Thyroid gland (tissue), 4 donors: Measurements from ENCODE around the gene URB1. TPM values are rescaled to one million over a fixed set of nuclear protein-coding genes. Genes with fewer than 3 reads are reported as not detected.
"Not testable (repeated sequence)": the region's sequence is repeated elsewhere in the genome, so short reads cannot be mapped to it uniquely, and the experiment has no call there.

ENCODE experiments used
- DNase-seq, 2 donors: peaks; one replicate each; pipeline ENCODE4 v3.0.0-alpha.2; 2019
- H3K27ac ChIP-seq, 3 donors: fragments of 200-600 bp; sonication (generic); 1 replicate in 2 of 3; 2 replicates in 1 of 3; pipeline ENCODE4 v1.5.1; 2016 to 2019; ENCODE audit warnings: mild to moderate bottlenecking in 1 of 3, moderate library complexity in 1 of 3
- H3K27me3 ChIP-seq: fragments of 200-600 bp; sonication (generic); one replicate; pipeline ENCODE4 v1.5.1; 2019
- H3K36me3 ChIP-seq, 2 donors: fragments of 200-600 bp; sonication (generic); one replicate each; pipeline ENCODE4 v1.5.1; 2016 to 2019
- H3K4me1 ChIP-seq, 2 donors: fragments of 200-600 bp; sonication (generic); one replicate each; pipeline ENCODE4 v1.5.1; 2017 to 2019
- H3K4me3 ChIP-seq, 3 donors: fragments of 200-600 bp; sonication (generic); replicated peaks in 1 of 3; 1 replicate in 2 of 3; 2 replicates in 1 of 3; pipeline ENCODE4 v1.5.1; 2016; ENCODE audit warnings: mild to moderate bottlenecking in 1 of 3
- H3K9me3 ChIP-seq: fragments of 200-600 bp; sonication (generic); one replicate; pipeline ENCODE4 v1.5.1; 2017
- POLR2A ChIP-seq, 2 donors: fragments of 450-650 bp; IDR thresholded peaks; one replicate each; pipeline ENCODE4 v1.6.1; 2017; ENCODE audit warnings: antibody characterized with exemption in 2 of 2, mild to moderate bottlenecking in 2 of 2, moderate library complexity in 1 of 2
- WGBS, 2 donors: methylation state at CpG; one replicate each; pipeline ENCODE4 v1.1.5; 2017; 5-methylcytosine and 5-hydroxymethylcytosine counted together
- intact Hi-C: fragments of 100-400 bp; cut with DNase I; formaldehyde crosslinking; loops from one replicate; pipeline ENCODE4 v1.15.1; 2023
- total RNA-seq, 4 donors: library from RNA; depleted of rRNA; stranded (reverse); fragments of >200 nt; gene quantifications; one replicate each; pipeline ENCODE4 v1.2.3, GENCODE V29; 2016
- TF ChIP-seq, protein P1 (sequence below), 6 experiments: fragments of 200-600 bp in 3 of 6; fragments of 450-650 bp in 3 of 6; sonication (generic) in 3 of 6; IDR thresholded peaks; one replicate each; pipeline ENCODE4 v1.5.1; 2016 to 2019; ENCODE audit warnings: antibody characterized with exemption in 6 of 6, mild to moderate bottlenecking in 2 of 6, inconsistent platforms in 1 of 6, moderate library complexity in 1 of 6

The URB1 gene, protein sequence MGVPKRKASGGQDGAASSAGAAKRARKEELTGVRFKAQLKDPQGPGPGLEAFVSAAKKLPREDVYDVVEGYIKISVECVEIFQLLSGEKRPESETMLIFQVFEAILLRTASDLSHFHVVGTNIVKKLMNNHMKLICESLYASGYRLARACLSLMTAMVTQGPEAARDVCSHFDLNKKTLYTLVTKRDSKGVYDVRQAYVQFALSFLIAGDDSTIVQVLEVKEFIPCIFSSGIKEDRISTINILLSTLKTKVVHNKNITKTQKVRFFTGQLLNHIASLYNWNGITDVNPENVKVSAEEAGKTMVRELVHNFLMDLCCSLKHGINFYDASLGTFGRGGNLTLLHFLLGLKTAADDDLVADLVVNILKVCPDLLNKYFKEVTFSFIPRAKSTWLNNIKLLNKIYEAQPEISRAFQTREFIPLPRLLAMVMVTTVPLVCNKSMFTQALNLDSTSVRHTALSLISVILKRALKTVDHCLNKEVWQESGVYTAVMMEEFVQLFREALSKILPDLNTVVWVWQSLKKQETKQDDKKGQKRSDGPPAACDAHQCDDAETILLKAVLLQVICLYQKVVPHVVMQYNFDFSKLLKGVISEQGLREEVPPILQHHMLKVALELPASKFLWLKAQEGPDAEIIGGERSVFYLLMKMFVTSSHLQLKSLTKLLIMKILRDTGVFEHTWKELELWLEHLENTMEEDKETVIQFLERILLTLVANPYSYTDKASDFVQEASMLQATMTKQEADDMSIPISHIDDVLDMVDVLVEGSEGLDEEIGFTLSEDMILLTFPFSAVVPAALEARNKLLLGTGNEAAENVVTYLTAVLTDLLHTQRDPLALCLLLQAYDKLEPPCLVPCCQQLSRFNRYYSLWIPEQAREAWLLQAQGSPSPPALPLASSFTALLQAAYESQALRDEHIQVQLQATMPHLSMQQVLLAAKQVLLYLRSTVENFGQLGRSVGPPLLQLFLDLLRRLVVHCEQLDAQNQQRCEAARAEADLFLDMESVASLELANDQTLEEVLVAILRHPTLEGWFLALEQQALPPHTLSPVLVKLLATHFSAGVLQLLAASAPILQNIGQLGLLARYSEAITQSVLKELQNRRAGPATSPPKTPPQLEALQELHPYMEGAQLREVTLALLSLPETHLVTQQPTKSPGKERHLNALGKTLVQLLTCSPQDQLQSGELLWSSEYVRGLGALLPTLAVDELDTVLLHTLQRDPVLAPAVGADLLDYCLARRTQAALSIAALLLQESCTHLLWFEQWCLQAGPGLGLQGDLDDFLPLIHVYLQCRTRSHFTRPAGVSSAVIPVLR (N-terminal part only)
- 10 to 100 TPM; 13.6 to 23.9 (median 15.8) TPM for total RNA-seq

DNA sequence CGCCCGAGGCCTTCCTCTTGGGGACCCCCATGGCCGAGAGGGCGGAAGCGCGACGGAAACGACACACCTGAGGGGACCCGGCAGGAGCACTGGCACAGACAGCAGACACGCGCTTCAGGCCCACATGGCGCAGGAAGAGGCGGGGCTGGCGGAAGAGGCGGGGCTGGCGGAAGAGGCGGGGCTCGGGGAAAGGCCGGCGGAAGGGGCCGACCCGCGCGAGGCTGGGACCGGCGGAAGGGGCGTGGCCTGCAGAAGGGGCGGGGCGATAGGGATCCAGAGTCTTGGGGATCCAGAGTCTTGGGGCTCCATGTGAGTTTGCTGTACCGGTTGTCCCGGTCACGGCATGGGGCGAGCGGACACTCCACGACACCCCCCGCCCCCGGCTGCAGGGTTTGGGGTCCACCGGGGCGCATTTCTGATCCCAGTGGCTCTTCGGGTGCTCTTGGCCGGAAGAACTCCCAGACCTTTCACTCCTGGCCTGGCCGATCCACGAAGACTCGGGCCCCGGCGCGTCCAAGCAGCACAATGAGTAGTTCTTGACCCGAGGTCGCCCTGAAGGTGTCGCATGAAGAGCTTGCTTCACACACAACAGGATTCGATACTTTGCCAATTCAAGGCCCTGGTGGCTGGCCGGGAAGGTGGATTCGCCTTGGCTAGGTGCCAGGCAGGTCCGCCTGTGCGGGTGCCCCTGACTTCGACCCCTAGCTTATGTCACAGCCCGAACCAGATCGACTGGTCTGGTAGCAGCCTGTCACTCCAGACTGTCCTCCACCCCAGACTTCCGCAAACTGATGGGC is at the start of gene URB1:
Gene URB1, minus strand, starts transcription at position 133 of the 797 bp plus-strand sequence. Its CDS starts 102 bp downstream, at position 31.
- Histone ChIP-seq H3K4me3 (peak within 1 kb of the TSS; percentile 66 to 93 (median 81)), H3K27me3 (no peaks in the 10 kb centered on the region), H3K4me1 (peaks cover 14 to 17% of the 10 kb centered on the region in 2 donors), H3K27ac (peak within 1 kb of the TSS; percentile 67 to 77 (median 73)), H3K9me3 (no peaks in the 10 kb centered on the region), H3K36me3 (no peaks in the 10 kb centered on the region)
- peak; percentile 90 for DNase-seq
- 4 to 5% methylated on average over 30 to 43 of the region's 59 CpGs for WGBS, 2 donors
- intact Hi-C loops: no loop called here
- TF ChIP-seq POLR2A (IDR thresholded peaks at IDR 0.05): peak in 1 of 2 donors; percentile 86
- TF ChIP-seq, protein P1, sequence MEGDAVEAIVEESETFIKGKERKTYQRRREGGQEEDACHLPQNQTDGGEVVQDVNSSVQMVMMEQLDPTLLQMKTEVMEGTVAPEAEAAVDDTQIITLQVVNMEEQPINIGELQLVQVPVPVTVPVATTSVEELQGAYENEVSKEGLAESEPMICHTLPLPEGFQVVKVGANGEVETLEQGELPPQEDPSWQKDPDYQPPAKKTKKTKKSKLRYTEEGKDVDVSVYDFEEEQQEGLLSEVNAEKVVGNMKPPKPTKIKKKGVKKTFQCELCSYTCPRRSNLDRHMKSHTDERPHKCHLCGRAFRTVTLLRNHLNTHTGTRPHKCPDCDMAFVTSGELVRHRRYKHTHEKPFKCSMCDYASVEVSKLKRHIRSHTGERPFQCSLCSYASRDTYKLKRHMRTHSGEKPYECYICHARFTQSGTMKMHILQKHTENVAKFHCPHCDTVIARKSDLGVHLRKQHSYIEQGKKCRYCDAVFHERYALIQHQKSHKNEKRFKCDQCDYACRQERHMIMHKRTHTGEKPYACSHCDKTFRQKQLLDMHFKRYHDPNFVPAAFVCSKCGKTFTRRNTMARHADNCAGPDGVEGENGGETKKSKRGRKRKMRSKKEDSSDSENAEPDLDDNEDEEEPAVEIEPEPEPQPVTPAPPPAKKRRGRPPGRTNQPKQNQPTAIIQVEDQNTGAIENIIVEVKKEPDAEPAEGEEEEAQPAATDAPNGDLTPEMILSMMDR (IDR thresholded peaks at IDR 0.05): peak in 1 of 6 experiments; percentile 22

DNA sequence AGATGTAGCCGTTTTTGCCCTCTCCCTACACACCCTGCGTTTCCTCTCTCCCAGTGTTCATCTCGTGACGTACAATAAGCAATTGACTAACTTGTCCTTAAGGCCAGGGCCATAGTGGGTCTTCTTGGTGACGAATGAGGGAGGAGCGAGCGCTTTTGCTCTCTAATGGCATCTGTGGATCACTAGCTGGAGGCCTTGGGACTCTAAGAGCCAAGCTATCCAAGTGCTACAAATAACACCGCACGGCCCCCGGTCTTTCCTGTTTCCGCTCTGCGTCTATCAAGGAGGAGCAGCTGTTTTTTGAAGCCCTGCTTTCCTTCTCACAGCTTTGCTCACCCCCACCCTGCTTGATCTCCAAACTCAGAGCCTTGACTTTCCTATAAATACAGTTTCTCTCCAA is 44.9 kb upstream of the URB1 start:
- Histone ChIP-seq H3K36me3 (no peaks in the 10 kb centered on the region), H3K27ac (no peak overlapping the region), H3K4me1 (no peaks in the 10 kb centered on the region), H3K9me3 (no peaks in the 10 kb centered on the region), H3K4me3 (no peak overlapping the region), H3K27me3 (no peaks in the 10 kb centered on the region)
- intact Hi-C loops: no loop called here
- no peak for DNase-seq
- TF ChIP-seq, protein P1 (IDR thresholded peaks at IDR 0.05): no peak
- no peak for TF ChIP-seq POLR2A (IDR thresholded peaks at IDR 0.05)
- WGBS, 2 donors: 69 to 81% methylated on average over 12 of the region's 12 CpGs

DNA sequence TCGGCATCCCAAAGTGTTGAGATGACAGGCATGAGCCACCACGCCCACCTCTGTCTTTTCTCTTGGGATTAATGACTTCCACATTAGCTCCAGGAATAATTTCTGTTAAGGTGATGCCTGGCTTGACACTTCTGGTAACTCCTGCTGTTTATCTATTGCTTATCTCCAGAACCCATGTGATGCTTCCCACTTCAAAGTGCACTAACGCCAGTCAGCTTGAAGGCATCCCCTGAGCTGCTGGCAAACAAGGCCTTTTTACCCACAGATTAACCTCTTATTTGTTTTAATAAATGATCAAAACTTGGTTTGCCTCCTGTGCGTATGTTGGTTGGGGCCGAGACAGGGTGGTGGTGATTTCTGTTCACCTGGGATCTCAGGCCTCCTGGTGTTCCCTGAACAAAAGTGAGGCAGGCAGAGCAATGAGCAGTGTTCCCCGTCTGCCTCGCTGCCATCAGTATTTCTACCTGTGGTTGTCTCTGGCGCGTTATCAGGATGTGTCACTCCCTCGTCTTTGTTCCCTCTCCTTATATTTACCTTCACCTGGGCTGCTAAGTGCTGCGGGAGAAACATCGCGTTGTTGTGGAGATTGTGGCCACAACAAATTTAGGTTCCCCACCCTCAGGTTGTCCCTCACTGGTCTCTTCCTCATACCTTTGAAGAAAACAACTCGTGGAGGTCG is 40.3 kb upstream of the URB1 start:
- H3K27ac ChIP-seq, H3K9me3 ChIP-seq, H3K27me3 ChIP-seq, intact Hi-C loops, H3K4me1 ChIP-seq, H3K4me3 ChIP-seq, DNase-seq, H3K36me3 ChIP-seq: not testable (repeated sequence)
- 80 to 81% methylated on average over 15 of the region's 15 CpGs for WGBS, 2 donors

DNA sequence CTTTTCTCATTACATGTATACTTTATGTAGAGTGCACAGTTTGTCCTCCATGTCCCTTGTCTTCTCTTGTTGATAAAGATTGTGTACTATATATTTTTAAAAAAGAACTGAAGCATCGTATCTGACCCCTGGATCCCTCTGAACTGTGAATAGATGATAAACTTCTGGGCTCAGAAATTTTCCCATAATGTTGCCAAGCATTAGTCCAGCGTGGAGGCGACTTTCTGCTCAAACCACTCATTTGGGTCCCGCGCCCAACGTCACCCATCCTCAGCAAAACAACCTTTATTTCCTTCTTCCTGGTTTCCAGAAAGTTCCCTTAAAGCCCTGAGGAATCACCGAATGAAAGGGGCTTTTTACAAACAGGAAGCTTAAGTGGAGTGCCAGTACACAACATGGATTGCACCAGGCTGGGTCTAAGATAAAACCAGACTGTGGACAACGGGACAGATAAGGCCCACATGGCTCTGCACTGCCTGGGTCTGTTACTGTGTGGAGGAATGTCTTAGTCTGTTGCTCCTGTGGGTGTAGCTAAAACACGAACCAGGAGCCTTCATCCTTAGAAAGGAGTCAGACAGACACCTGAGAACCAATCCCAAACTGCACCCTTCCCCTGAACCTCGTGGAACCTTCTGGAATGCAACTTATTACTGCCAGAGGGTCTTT is 35.3 kb upstream of the URB1 start:
- 74 to 75% methylated on average over 10 of the region's 10 CpGs for WGBS, 2 donors
- no peak for DNase-seq
- H3K27me3 ChIP-seq: no peaks in the 10 kb centered on the region
- TF ChIP-seq, protein P1 (IDR thresholded peaks at IDR 0.05): no peak
- TF ChIP-seq POLR2A (IDR thresholded peaks at IDR 0.05): no peak
- H3K27ac ChIP-seq: no peak overlapping the region
- no peak overlapping the region for H3K4me3 ChIP-seq
- intact Hi-C loops: no loop called here
- no peaks in the 10 kb centered on the region for H3K9me3 ChIP-seq
- no peaks in the 10 kb centered on the region for H3K36me3 ChIP-seq
- H3K4me1 ChIP-seq: peaks cover 5 to 24% of the 10 kb centered on the region in 2 donors
